SK-N-SH (cell line): ENCODE measurements around the gene CSF3. TPM values are rescaled to one million over a fixed set of nuclear protein-coding genes. Genes with fewer than 3 reads are reported as not detected.
"Not testable (repeated sequence)": the region's sequence is repeated elsewhere in the genome, so short reads cannot be mapped to it uniquely, and the experiment has no call there.

Experiments used
- CTCF ChIA-PET: fragments of 300-600, 350-600 bp; formaldehyde crosslinking; extraction: SDS; loops from one replicate; lab custom pipeline; 2021; lab: Yijun Ruan, JAX
- POLR2A ChIA-PET: fragments of 350-600 bp; sonication (Branson Sonifier 250); formaldehyde crosslinking; extraction: SDS; loops from one replicate; lab custom pipeline; 2020; ENCODE audit warnings: antibody characterized with exemption, inconsistent platforms; lab: Yijun Ruan, JAX
- DNase-seq: peaks from one replicate; pipeline ENCODE4 v3.0.0; 2012
- H2AFZ ChIP-seq: fragments of 200-600 bp; sonication (generic); 2 replicates; pipeline ENCODE4 v1.8.1; 2016; ENCODE audit warnings: antibody characterized with exemption, mild to moderate bottlenecking, low read depth
- H3F3A ChIP-seq: fragments of 200-600 bp; sonication (generic); replicated peaks from 2 replicates; pipeline ENCODE3; 2016; ENCODE audit warnings: antibody characterized with exemption, mild to moderate bottlenecking; ENCODE audit not compliant: insufficient read depth
- H3K27ac ChIP-seq, 2 experiments: fragments of 200-500 bp in 1 of 2; fragments of 200-600 bp in 1 of 2; sonication (Bioruptor generic) in 1 of 2; sonication (generic), shearing (Covaris generic) in 1 of 2; 2 replicates each; pipeline versions ENCODE4 v1.5.1 to v1.6.1; 2014 to 2016; ENCODE audit warnings: low read depth in 2 of 2, inconsistent platforms in 1 of 2, low read length in 1 of 2, mild to moderate bottlenecking in 1 of 2, mixed read lengths in 1 of 2
- H3K27me3 ChIP-seq: fragments of 200-600 bp; sonication (generic), shearing (Covaris generic); 2 replicates; pipeline ENCODE4 v1.6.1; 2016; ENCODE audit warnings: mixed run types; ENCODE audit not compliant: insufficient read depth
- H3K36me3 ChIP-seq, 2 experiments: fragments of 200-500 bp in 1 of 2; fragments of 200-600 bp in 1 of 2; sonication (Bioruptor generic) in 1 of 2; sonication (generic) in 1 of 2; replicated peaks in 1 of 2; 2 replicates each; pipeline versions ENCODE3 to v1.5.1; 2014 to 2016; ENCODE audit warnings: low read length in 1 of 2, mild to moderate bottlenecking in 1 of 2; ENCODE audit not compliant: insufficient read depth in 2 of 2, control insufficient read depth in 1 of 2
- H3K4me1 ChIP-seq, 2 experiments: fragments of 200-500 bp in 1 of 2; fragments of 200-600 bp in 1 of 2; sonication (Bioruptor generic) in 1 of 2; sonication (generic), shearing (Covaris generic) in 1 of 2; 2 replicates each; pipeline versions ENCODE4 v1.5.1 to v1.6.1; 2014 to 2016; ENCODE audit warnings: low read depth in 1 of 2, low read length in 1 of 2, mixed run types in 1 of 2; ENCODE audit not compliant: insufficient read depth in 2 of 2, control insufficient read depth in 1 of 2
- H3K4me2 ChIP-seq: fragments of 200-600 bp; sonication (generic), shearing (Covaris generic); 2 replicates; pipeline ENCODE4 v1.6.1; 2017; ENCODE audit warnings: mixed run types
- H3K4me3 ChIP-seq, 2 experiments: fragments of 200-500 bp in 1 of 2; fragments of 200-600 bp in 1 of 2; sonication (Bioruptor generic) in 1 of 2; sonication (generic), shearing (Covaris generic) in 1 of 2; 2 replicates each; pipeline versions ENCODE4 v1.5.1 to v1.8.1; 2014 to 2016; ENCODE audit warnings: low read depth in 2 of 2, inconsistent platforms in 1 of 2, low read length in 1 of 2, mild to moderate bottlenecking in 1 of 2, mixed read lengths in 1 of 2, moderate library complexity in 1 of 2
- H3K79me2 ChIP-seq: fragments of 200-600 bp; sonication (generic); 2 replicates; pipeline ENCODE4 v1.8.1; 2017; ENCODE audit warnings: mild to moderate bottlenecking; ENCODE audit not compliant: insufficient read depth
- H3K9ac ChIP-seq: fragments of 200-600 bp; sonication (generic); 2 replicates; pipeline ENCODE4 v1.6.1; 2017; ENCODE audit warnings: mixed run types
- H3K9me2 ChIP-seq: fragments of 200-600 bp; sonication (generic); 2 replicates; pipeline ENCODE4 v1.6.1; 2017; ENCODE audit warnings: mixed run types
- H3K9me3 ChIP-seq: fragments of 200-600 bp; sonication (generic); 2 replicates; pipeline ENCODE4 v1.6.1; 2017; ENCODE audit warnings: mixed run types, mild to moderate bottlenecking, moderate library complexity
- H4K20me1 ChIP-seq: fragments of 200-600 bp; sonication (generic); 2 replicates; pipeline ENCODE4 v1.6.1; 2017; ENCODE audit warnings: mild to moderate bottlenecking, mixed run types; ENCODE audit not compliant: insufficient read depth
- CHD2 ChIP-seq: fragments of 150-350 bp; IDR thresholded peaks from 2 replicates; pipeline ENCODE4 v1.6.1; 2018; ENCODE audit warnings: low read length; ENCODE audit not compliant: partially characterized antibody
- EZH2phosphoT487 ChIP-seq: fragments of 200-600 bp; sonication (generic); IDR thresholded peaks from 2 replicates; pipeline ENCODE4 v1.6.1; 2017; ENCODE audit warnings: low read depth, mixed run types, mild to moderate bottlenecking, antibody characterized with exemption, moderate library complexity, borderline replicate concordance
- FOSL2 ChIP-seq: IDR thresholded peaks from 2 replicates; pipeline ENCODE4 v1.4.0; 2012; ENCODE audit warnings: low read depth, mild to moderate bottlenecking, moderate library complexity, borderline replicate concordance
- FOXM1 ChIP-seq: IDR thresholded peaks from 2 replicates; pipeline ENCODE4 v1.4.0; 2012; ENCODE audit warnings: low read depth, mild to moderate bottlenecking
- GATA2 ChIP-seq: sonication (generic); formaldehyde crosslinking; IDR thresholded peaks from 2 replicates; pipeline ENCODE4 v1.5.0; 2020; ENCODE audit warnings: mild to moderate bottlenecking, missing genetic modification reagents
- RAD21 ChIP-seq: IDR thresholded peaks from 2 replicates; pipeline ENCODE4 v1.6.1; 2012; ENCODE audit warnings: mild to moderate bottlenecking, low read length
- RCOR1 ChIP-seq: fragments of 150-350 bp; IDR thresholded peaks from 2 replicates; pipeline ENCODE4 v1.6.1; 2017; ENCODE audit warnings: antibody characterized with exemption, low read length
- RFX5 ChIP-seq: IDR thresholded peaks from 2 replicates; pipeline ENCODE4 v1.6.1; 2012; ENCODE audit warnings: mild to moderate bottlenecking, improper control_type of control experiment, low read length
- SIN3A ChIP-seq: IDR thresholded peaks from 2 replicates; pipeline ENCODE4 v1.6.1; 2012; ENCODE audit warnings: low read depth, mild to moderate bottlenecking, low read length, moderate library complexity, borderline replicate concordance
- SMC3 ChIP-seq: IDR thresholded peaks from 2 replicates; pipeline ENCODE4 v1.6.1; 2012; ENCODE audit warnings: low read depth, low read length, improper control_type of control experiment
- TCF12 ChIP-seq: IDR thresholded peaks from 2 replicates; pipeline ENCODE4 v1.4.0; 2012
- WGBS: methylation state at CpG from one replicate; pipeline ENCODE4 v1.1.6; 2017; ENCODE audit warnings: low lambda C conversion rate; 5-methylcytosine and 5-hydroxymethylcytosine counted together
- polyA plus RNA-seq, 3 experiments: library from polyadenylated mRNA; depleted of rRNA; stranded (reverse); fragments of >200 nt; gene quantifications; 2 replicates each; pipeline ENCODE4 v1.2.3, GENCODE V29; 2012
- TF ChIP-seq, protein P1 (sequence below): IDR thresholded peaks from 2 replicates; pipeline ENCODE4 v1.4.0; 2012; ENCODE audit warnings: low read depth
- TF ChIP-seq, protein P2 (sequence below): fragments of 200-600 bp; sonication (generic); IDR thresholded peaks from 2 replicates; pipeline ENCODE4 v1.6.1; 2017; ENCODE audit warnings: antibody characterized with exemption, mild to moderate bottlenecking, moderate library complexity
- TF ChIP-seq, protein P3 (sequence below): IDR thresholded peaks from 2 replicates; pipeline ENCODE4 v1.4.0; 2012; ENCODE audit warnings: low read depth, borderline replicate concordance

The CSF3 gene
- polyA plus RNA-seq, 1 of the 3 experiments (the other 2 are of a cell fraction): not detected

DNA sequence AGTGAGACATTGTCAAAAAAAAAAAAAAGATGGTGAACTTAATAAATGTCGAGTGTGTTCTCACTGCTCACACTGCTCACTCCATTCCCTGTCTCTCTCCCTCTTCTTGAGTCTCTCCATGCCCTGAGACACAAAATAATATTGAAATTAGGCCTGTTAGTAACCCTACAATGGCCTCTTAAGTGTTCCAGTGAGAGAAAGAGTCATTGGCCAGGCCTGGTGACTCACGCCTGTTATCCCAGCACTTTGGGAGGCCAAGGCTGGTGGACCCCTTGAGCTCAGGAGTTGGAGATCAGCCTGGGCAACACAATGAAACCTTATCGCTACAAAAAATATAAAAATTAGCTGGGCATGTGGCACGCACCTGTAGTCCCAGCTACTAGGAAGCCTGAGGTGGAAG, 16.2 kb upstream of the CSF3 start (continued):
- TF ChIP-seq RFX5: no peak
- TF ChIP-seq, all 33 proteins: peak for 0

DNA sequence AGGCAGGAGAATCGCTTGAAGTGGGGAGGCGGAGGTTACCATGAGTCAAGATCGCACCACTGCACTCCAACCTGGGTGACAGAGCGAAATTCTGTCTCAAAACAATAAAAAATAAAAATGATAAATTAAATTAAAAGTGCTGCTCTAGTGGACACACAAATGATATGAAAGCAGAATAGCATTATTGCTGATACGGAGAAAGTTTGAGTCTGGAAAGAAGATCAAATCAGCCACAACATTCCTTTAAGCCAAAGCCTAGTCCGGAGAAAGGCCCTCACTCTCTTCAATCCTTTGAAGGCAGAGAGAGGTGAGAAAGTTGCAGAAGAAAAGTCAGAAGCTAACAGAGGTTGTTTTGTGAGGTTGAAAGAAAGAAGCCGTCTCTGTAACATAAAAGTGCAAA, 15.1 kb upstream of the CSF3 start:
- Histone ChIP-seq H3K27me3 (no peaks in the 10 kb centered on the region), H3K79me2 (no peaks in the 10 kb centered on the region), H3K9ac (no peak overlapping the region), H3K27ac (no peak overlapping the region), H3K9me2 (no peaks in the 10 kb centered on the region), H3F3A (peaks cover 11% of the 10 kb centered on the region), H3K4me2 (no peak overlapping the region), H2AFZ (no peak overlapping the region), H3K4me3 (no peak overlapping the region), H3K36me3 (peaks cover 7 to 17% of the 10 kb centered on the region in 2 experiments), H3K9me3 (no peaks in the 10 kb centered on the region), H3K4me1 (no peaks in the 10 kb centered on the region), H4K20me1 (no peaks in the 10 kb centered on the region)
- TF ChIP-seq TCF12 (no peak), SMC3 (no peak), RAD21 (no peak), RCOR1 (no peak), GATA2 (CRISPR knock-in tag) (no peak), FOXM1 (no peak), RFX5 (no peak), SIN3A (no peak)
- TF ChIP-seq, protein P1, sequence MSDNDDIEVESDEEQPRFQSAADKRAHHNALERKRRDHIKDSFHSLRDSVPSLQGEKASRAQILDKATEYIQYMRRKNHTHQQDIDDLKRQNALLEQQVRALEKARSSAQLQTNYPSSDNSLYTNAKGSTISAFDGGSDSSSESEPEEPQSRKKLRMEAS: no peak
- CTCF ChIA-PET: interaction anchor here (0.6 to 2.4 kb wide), 5 partner anchors 11 to 168 kb away, joined by 3 to 10 read pairs (median 5); no protein-coding TSS in a partner anchor
- DNase-seq: no peak
- WGBS: 80% methylated on average over 7 of the region's 7 CpGs
- POLR2A ChIA-PET: no interaction called here

DNA sequence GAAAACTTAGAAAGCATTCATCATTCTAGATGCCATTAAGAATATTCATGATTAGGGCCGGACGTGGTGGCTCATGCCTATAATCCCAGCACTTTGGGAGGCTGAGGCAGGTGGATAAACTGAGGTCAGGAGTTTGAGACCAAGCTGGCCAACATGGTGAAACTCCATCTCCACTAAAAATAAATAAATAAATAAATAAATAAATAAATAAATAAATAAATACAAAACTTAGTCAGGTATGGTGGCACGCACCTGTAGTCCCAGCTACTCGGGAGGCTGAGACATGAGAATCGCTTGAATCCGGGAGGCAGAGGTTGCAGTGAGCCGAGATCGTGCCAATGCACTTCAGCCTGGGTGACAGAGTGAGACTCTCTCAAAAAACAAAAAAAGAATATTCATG, 13.9 kb upstream of the CSF3 start:
- H3K9me2 ChIP-seq, DNase-seq, H3K27me3 ChIP-seq, H4K20me1 ChIP-seq, H3K79me2 ChIP-seq, H3K9me3 ChIP-seq, H3K9ac ChIP-seq, H3K4me2 ChIP-seq, H3K27ac ChIP-seq, POLR2A ChIA-PET, H3K4me1 ChIP-seq, H3K4me3 ChIP-seq, H2AFZ ChIP-seq: not testable (repeated sequence)
- Histone ChIP-seq H3F3A (peaks cover 11% of the 10 kb centered on the region), H3K36me3 (peaks cover 4 to 10% of the 10 kb centered on the region in 2 experiments)
- 81% methylated on average over 8 of the region's 8 CpGs for WGBS
- CTCF ChIA-PET: interaction anchor here (1.3 to 2.4 kb wide), 3 partner anchors 12 to 167 kb away, joined by 3 to 10 read pairs (median 6); no protein-coding TSS in a partner anchor

DNA sequence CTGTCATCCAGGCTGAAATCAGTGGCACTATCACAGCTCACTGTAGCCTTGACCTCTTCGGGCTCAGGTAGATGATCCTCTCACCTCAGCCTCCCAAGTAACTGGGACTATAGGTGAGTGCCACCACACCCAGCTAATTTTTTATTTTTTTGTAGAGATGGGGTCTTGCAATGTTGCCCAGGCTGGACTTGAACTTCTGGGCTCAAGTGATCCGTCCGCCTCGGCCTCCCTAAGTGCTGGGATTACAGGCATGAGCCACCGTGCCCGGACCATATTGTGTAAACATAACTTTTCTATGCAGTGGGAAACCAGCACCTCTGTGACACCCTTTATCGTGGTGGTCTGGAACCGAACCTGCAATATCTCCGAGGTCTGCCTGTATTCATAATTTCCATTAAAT, 11.2 kb upstream of the CSF3 start:
- Histone ChIP-seq H3K4me2 (no peak overlapping the region), H3K36me3 (no peaks in the 10 kb centered on the region)
- TF ChIP-seq FOSL2: no peak
- TF ChIP-seq RFX5: no peak
- TF ChIP-seq, protein P2, sequence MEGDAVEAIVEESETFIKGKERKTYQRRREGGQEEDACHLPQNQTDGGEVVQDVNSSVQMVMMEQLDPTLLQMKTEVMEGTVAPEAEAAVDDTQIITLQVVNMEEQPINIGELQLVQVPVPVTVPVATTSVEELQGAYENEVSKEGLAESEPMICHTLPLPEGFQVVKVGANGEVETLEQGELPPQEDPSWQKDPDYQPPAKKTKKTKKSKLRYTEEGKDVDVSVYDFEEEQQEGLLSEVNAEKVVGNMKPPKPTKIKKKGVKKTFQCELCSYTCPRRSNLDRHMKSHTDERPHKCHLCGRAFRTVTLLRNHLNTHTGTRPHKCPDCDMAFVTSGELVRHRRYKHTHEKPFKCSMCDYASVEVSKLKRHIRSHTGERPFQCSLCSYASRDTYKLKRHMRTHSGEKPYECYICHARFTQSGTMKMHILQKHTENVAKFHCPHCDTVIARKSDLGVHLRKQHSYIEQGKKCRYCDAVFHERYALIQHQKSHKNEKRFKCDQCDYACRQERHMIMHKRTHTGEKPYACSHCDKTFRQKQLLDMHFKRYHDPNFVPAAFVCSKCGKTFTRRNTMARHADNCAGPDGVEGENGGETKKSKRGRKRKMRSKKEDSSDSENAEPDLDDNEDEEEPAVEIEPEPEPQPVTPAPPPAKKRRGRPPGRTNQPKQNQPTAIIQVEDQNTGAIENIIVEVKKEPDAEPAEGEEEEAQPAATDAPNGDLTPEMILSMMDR: no peak
- no peak for TF ChIP-seq CHD2
- TF ChIP-seq, protein P3, sequence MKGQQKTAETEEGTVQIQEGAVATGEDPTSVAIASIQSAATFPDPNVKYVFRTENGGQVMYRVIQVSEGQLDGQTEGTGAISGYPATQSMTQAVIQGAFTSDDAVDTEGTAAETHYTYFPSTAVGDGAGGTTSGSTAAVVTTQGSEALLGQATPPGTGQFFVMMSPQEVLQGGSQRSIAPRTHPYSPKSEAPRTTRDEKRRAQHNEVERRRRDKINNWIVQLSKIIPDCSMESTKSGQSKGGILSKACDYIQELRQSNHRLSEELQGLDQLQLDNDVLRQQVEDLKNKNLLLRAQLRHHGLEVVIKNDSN: no peak
- no peak for TF ChIP-seq EZH2phosphoT487
- TF ChIP-seq RCOR1: no peak
- TF ChIP-seq FOXM1: no peak
- TF ChIP-seq, all 33 proteins: peak for 0
- ChIA-PET CTCF (interaction anchor here (0.6 to 1.7 kb wide), 3 partner anchors 9 to 1553 kb away, joined by 3 to 4 read pairs (median 3); no protein-coding TSS in a partner anchor), POLR2A (no interaction called here)
- no peaks in the 10 kb centered on the region for H4K20me1 ChIP-seq
- H3K27ac ChIP-seq: no peak overlapping the region
- no peaks in the 10 kb centered on the region for H3K4me1 ChIP-seq
- H3K9me2 ChIP-seq: no peaks in the 10 kb centered on the region
- no peak overlapping the region for H3K4me3 ChIP-seq
- no peak overlapping the region for H3K9ac ChIP-seq
- no peak overlapping the region for H2AFZ ChIP-seq
- H3K27me3 ChIP-seq: no peaks in the 10 kb centered on the region
- no peaks in the 10 kb centered on the region for H3K79me2 ChIP-seq
- no peaks in the 10 kb centered on the region for H3K9me3 ChIP-seq
- peaks cover 5% of the 10 kb centered on the region for H3F3A ChIP-seq
- no peak for DNase-seq
- 59% methylated on average over 9 of the region's 9 CpGs for WGBS
